Lower lobe of right lung (tissue), 2 donors: ENCODE results near the gene CLASP1. TPM values are rescaled to one million over a fixed set of nuclear protein-coding genes. Genes with fewer than 3 reads are reported as not detected.

Source experiments
- ATAC-seq, 2 donors: fragments of 200-7000 bp; cut with Tn5 transposase; one replicate each; pipeline ENCODE4 v1.9.1; 2020 to 2022; ENCODE audit warnings: mild to moderate bottlenecking in 2 of 2, moderate library complexity in 2 of 2
- DNase-seq: peaks from one replicate; pipeline ENCODE4 v3.0.0-alpha.2; 2020
- H3K27ac ChIP-seq: fragments of 200-600 bp; one replicate; pipeline ENCODE4 v1.8.0; 2022
- H3K27me3 ChIP-seq: fragments of 200-600 bp; one replicate; pipeline ENCODE4 v1.8.0; 2022; ENCODE audit warnings: low read depth
- H3K36me3 ChIP-seq: fragments of 200-600 bp; one replicate; pipeline ENCODE4 v1.8.0; 2022; ENCODE audit warnings: mild to moderate bottlenecking
- H3K4me1 ChIP-seq: fragments of 200-600 bp; one replicate; pipeline ENCODE4 v1.8.0; 2022
- H3K4me3 ChIP-seq: fragments of 200-600 bp; one replicate; pipeline ENCODE4 v1.8.0; 2022; ENCODE audit warnings: mild to moderate bottlenecking
- H3K9me3 ChIP-seq: fragments of 200-600 bp; one replicate; pipeline ENCODE4 v1.8.0; 2022
- CTCF ChIP-seq: fragments of 200-600 bp; IDR thresholded peaks from one replicate; pipeline ENCODE4 v1.8.0; 2022; ENCODE audit warnings: antibody characterized with exemption, mild to moderate bottlenecking
- intact Hi-C: fragments of 100-400 bp; cut with DNase I; formaldehyde crosslinking; loops from one replicate; pipeline ENCODE4 v1.11.0; 2022
- total RNA-seq: library from RNA; stranded (reverse); fragmentation: NEBNext Ultra II Directional; extraction: Animal tissue kit (Norgen Biotek cat#: 25700); gene quantifications from one replicate; pipeline ENCODE4 v1.2.1, GENCODE V29; 2021
- donor health status: DM: no; HTN: yes; CAD: no; lungs with severe emphysema.

Gene CLASP1
- total RNA-seq, 1 donor from 2014 or later: 45.8 TPM

GRCh38 chr2:121409966-121410365 lies 239.3 kb downstream of the CLASP1 start:
- Histone ChIP-seq H3K4me1 (no peaks in the 10 kb centered on the region), H3K36me3 (peaks cover 76% of the 10 kb centered on the region), H3K4me3 (no peak overlapping the region), H3K9me3 (no peaks in the 10 kb centered on the region), H3K27ac (no peak overlapping the region), H3K27me3 (no peaks in the 10 kb centered on the region)
- TF ChIP-seq CTCF: no peak
- ATAC-seq (no peak), DNase-seq (no peak)
- intact Hi-C loops: no loop called here

- no peak overlapping the region for H3K27ac ChIP-seq
- intact Hi-C loops: no loop called here
- H3K4me1 ChIP-seq: no peaks in the 10 kb centered on the region
- H3K36me3 ChIP-seq: peaks cover 76% of the 10 kb centered on the region
- no peaks in the 10 kb centered on the region for H3K27me3 ChIP-seq
- no peaks in the 10 kb centered on the region for H3K9me3 ChIP-seq
- no peak for TF ChIP-seq CTCF
- ATAC-seq (no peak), DNase-seq (no peak)
- no peak overlapping the region for H3K4me3 ChIP-seq
Observed at GRCh38 chr2:121409388-121409787, 239.9 kb downstream of the CLASP1 start.

- intact Hi-C loops: no loop called here
- ATAC-seq: no peak
- H3K27me3 ChIP-seq: no peaks in the 10 kb centered on the region
- DNase-seq: no peak
- H3K9me3 ChIP-seq: no peaks in the 10 kb centered on the region
- TF ChIP-seq CTCF: no peak
- peaks cover 77% of the 10 kb centered on the region for H3K36me3 ChIP-seq
- H3K4me1 ChIP-seq: no peaks in the 10 kb centered on the region
- no peak overlapping the region for H3K27ac ChIP-seq
- no peak overlapping the region for H3K4me3 ChIP-seq
Observed at GRCh38 chr2:121408641-121409040, 240.6 kb downstream of the CLASP1 start.

GRCh38 chr2:121405233-121405632 lies 244.0 kb downstream of the CLASP1 start:
- Histone ChIP-seq H3K27ac (no peak overlapping the region), H3K36me3 (peaks cover 96% of the 10 kb centered on the region), H3K4me3 (no peak overlapping the region), H3K9me3 (no peaks in the 10 kb centered on the region), H3K4me1 (no peaks in the 10 kb centered on the region), H3K27me3 (no peaks in the 10 kb centered on the region)
- no peak for ATAC-seq
- intact Hi-C loops: no loop called here
- no peak for TF ChIP-seq CTCF
- DNase-seq: no peak

GRCh38 chr2:121400201-121400600 lies 249.1 kb downstream of the CLASP1 start:
- H3K36me3 ChIP-seq: peaks cover 94% of the 10 kb centered on the region
- ATAC-seq: no peak
- intact Hi-C loops: no loop called here

More at GRCh38 chr2:121400201-121400600, 249.1 kb downstream of the CLASP1 start:
- Histone ChIP-seq H3K4me1 (no peaks in the 10 kb centered on the region), H3K4me3 (no peak overlapping the region), H3K27ac (no peak overlapping the region), H3K9me3 (no peaks in the 10 kb centered on the region), H3K27me3 (no peaks in the 10 kb centered on the region)
- TF ChIP-seq CTCF: no peak
- no peak for DNase-seq
